PC-9 (cell line): Measurements from ENCODE around the gene TTC17. TPM values are rescaled to one million over a fixed set of nuclear protein-coding genes. Genes with fewer than 3 reads are reported as not detected.

Experiments used
- BruUV-seq: library from RNA; stranded (reverse); fragments of 400-500 nt; replicated peaks from 2 replicates; lab custom pipeline; 2021; lab: Mats Ljungman, UMichigan
- CTCF ChIA-PET: fragments of 300-600 bp; sonication (Branson Sonifier 250); formaldehyde crosslinking; loops from one replicate; lab custom pipeline; 2022; ENCODE audit warnings: antibody characterized with exemption; lab: Charles Lee
- POLR2A ChIA-PET: fragments of 300-600 bp; sonication (Branson Sonifier 250); formaldehyde crosslinking; loops from one replicate; lab custom pipeline; 2022; ENCODE audit warnings: antibody characterized with exemption; ENCODE audit not compliant: unreplicated experiment; lab: Charles Lee
- DNase-seq, 2 experiments: peaks; one replicate each; pipeline versions ENCODE4 v3.0.0 to v3.0.0-alpha.2; 2015 to 2022; ENCODE audit warnings: mixed read lengths in 1 of 2
- H2AFZ ChIP-seq: fragments of 200-600 bp; sonication (generic); 2 replicates; pipeline ENCODE4 v1.8.1; 2017; ENCODE audit warnings: antibody characterized with exemption
- H3F3A ChIP-seq: fragments of 200-600 bp; sonication (generic); 2 replicates; pipeline ENCODE4 v1.8.1; 2017; ENCODE audit warnings: antibody characterized with exemption, mild to moderate bottlenecking, low read depth; ENCODE audit not compliant: insufficient read depth
- H3K27ac ChIP-seq: fragments of 200-600 bp; sonication (generic); 2 replicates; pipeline ENCODE4 v1.6.1; 2016; ENCODE audit warnings: mixed run types
- H3K27me3 ChIP-seq: fragments of 200-600 bp; sonication (generic); 2 replicates; pipeline ENCODE4 v1.6.1; 2016; ENCODE audit warnings: low read depth, mixed run types; ENCODE audit not compliant: insufficient read depth
- H3K36me3 ChIP-seq: fragments of 200-600 bp; sonication (generic); 2 replicates; pipeline ENCODE4 v1.6.1; 2016; ENCODE audit warnings: low read depth, mixed run types
- H3K4me1 ChIP-seq: fragments of 200-600 bp; sonication (generic); replicated peaks from 2 replicates; pipeline ENCODE4 v1.6.1; 2016; ENCODE audit warnings: mixed run types; ENCODE audit not compliant: insufficient read depth
- H3K4me2 ChIP-seq: fragments of 200-600 bp; sonication (generic); 2 replicates; pipeline ENCODE4 v1.6.1; 2017; ENCODE audit warnings: mixed run types
- H3K4me3 ChIP-seq: fragments of 200-600 bp; sonication (generic); 2 replicates; pipeline ENCODE4 v1.6.1; 2016; ENCODE audit warnings: mixed run types
- H3K79me2 ChIP-seq: fragments of 200-600 bp; sonication (generic); 2 replicates; pipeline ENCODE4 v1.6.1; 2017; ENCODE audit warnings: low read depth, mixed run types
- H3K9me2 ChIP-seq: fragments of 200-600 bp; sonication (generic); 2 replicates; pipeline ENCODE4 v1.8.1; 2017; ENCODE audit warnings: mild to moderate bottlenecking; ENCODE audit not compliant: insufficient read depth
- H3K9me3 ChIP-seq: fragments of 200-600 bp; sonication (generic); 2 replicates; pipeline ENCODE4 v1.8.1; 2016; ENCODE audit warnings: low read depth; ENCODE audit not compliant: insufficient read depth
- H4K20me1 ChIP-seq: fragments of 200-600 bp; sonication (generic); 2 replicates; pipeline ENCODE4 v1.8.1; 2017; ENCODE audit not compliant: insufficient read depth
- CTCF ChIP-seq: fragments of 200-600 bp; sonication (generic); conservative IDR thresholded peaks from 2 replicates; pipeline ENCODE4 v1.6.1; 2017; ENCODE audit warnings: mixed run types, antibody characterized with exemption, mild to moderate bottlenecking, moderate library complexity
- EZH2 ChIP-seq: fragments of 200-600 bp; sonication (generic); IDR thresholded peaks from 2 replicates; pipeline ENCODE4 v1.8.0; 2017; ENCODE audit warnings: antibody characterized with exemption, low read depth
- intact Hi-C: fragments of 100-400 bp; cut with micrococcal nuclease; formaldehyde crosslinking; loops from one replicate; pipeline ENCODE4 v1.10.0; 2022; ENCODE audit not compliant: unreplicated experiment
- total RNA-seq: library from RNA; stranded (reverse); gene quantifications from 2 replicates; pipeline ENCODE4 v1.2.3, GENCODE V29; 2021

Gene TTC17
- total RNA-seq, 1 experiment from 2014 or later, result 81.0 TPM

- DNase-seq, result peak in 1 of 2 experiments; percentile 11
- peak; percentile 58 for TF ChIP-seq CTCF
- no peak for TF ChIP-seq EZH2
- H3K4me2 ChIP-seq, result no peak overlapping the region
- no peaks in the 10 kb centered on the region for H3F3A ChIP-seq
- H4K20me1 ChIP-seq, result no peaks in the 10 kb centered on the region
- BruUV-seq, result no TSS peak
- no peak overlapping the region for H2AFZ ChIP-seq
- intact Hi-C loops, result loop anchor here (5.0 kb wide), 1 partner anchor 348 kb away; no protein-coding TSS in a partner anchor
- no peaks in the 10 kb centered on the region for H3K36me3 ChIP-seq
- H3K27me3 ChIP-seq, result peaks cover 19% of the 10 kb centered on the region; the same call in 1 of the 2 replicates
- no peaks in the 10 kb centered on the region for H3K79me2 ChIP-seq
- peaks cover 9% of the 10 kb centered on the region for H3K4me1 ChIP-seq
- no peaks in the 10 kb centered on the region; the same call in 1 of the 2 replicates for H3K9me2 ChIP-seq
- no peak overlapping the region for H3K27ac ChIP-seq
- ChIA-PET POLR2A (interaction anchor here (0.6 kb wide), 1 partner anchor 146 kb away, joined by 4 read pairs; the partner anchor contains the start of gene TTC17), CTCF (interaction anchor here (0.6 to 0.8 kb wide), 2 partner anchors 62 to 347 kb away, joined by 3 read pairs; no protein-coding TSS in a partner anchor)
- no peaks in the 10 kb centered on the region; the same call in 1 of the 2 replicates for H3K9me3 ChIP-seq
- H3K4me3 ChIP-seq, result no peak overlapping the region
Measured at GRCh38 chr11:43504316-43504950, 145.7 kb downstream of the TTC17 start.

DNA sequence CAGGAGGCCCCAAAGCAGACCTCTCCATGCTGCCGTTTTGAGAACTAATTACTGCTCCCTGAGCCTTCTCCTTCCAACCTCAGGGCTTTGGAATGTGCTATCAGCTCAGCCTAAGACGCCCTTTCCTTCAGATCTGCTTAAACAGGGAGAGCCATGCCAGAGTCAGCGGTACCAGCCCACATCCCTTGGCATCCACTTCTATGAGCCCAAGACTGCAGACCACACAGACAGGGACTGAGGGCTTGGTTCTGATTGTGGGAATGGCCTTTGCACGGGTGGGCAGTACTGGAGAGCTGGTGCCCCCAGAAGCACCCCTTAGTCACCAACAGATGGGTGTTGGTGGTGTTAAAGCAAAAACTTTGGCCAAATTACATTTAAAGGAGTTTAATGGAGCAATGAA, 146.5 kb downstream of the TTC17 start:
- Histone ChIP-seq H3K4me3 (no peak overlapping the region), H3K79me2 (no peaks in the 10 kb centered on the region), H3K27me3 (peaks cover 14% of the 10 kb centered on the region; the same call in 1 of the 2 replicates), H3K4me2 (no peak overlapping the region), H3K9me2 (no peaks in the 10 kb centered on the region; the same call in 1 of the 2 replicates), H3F3A (no peaks in the 10 kb centered on the region), H2AFZ (no peak overlapping the region), H3K9me3 (no peaks in the 10 kb centered on the region; the same call in 1 of the 2 replicates), H3K36me3 (no peaks in the 10 kb centered on the region), H3K27ac (no peak overlapping the region), H3K4me1 (peaks cover 9% of the 10 kb centered on the region), H4K20me1 (no peaks in the 10 kb centered on the region)
- no TSS peak for BruUV-seq
- ChIA-PET CTCF (no interaction called here), POLR2A (interaction anchor here (0.6 kb wide), 1 partner anchor 147 kb away, joined by 4 read pairs; the partner anchor contains the start of gene TTC17)
- DNase-seq, result no peak
- TF ChIP-seq EZH2, result no peak
- no peak for TF ChIP-seq CTCF
- intact Hi-C loops, result no loop called here

GRCh38 chr11:43507171-43507570, 148.5 kb downstream of the TTC17 start:
- no peak for TF ChIP-seq CTCF
- TF ChIP-seq EZH2, result no peak
- Histone ChIP-seq H3K4me1 (peaks cover 9% of the 10 kb centered on the region), H3K9me3 (no peaks in the 10 kb centered on the region; the same call in 1 of the 2 replicates), H3K9me2 (no peaks in the 10 kb centered on the region; the same call in 1 of the 2 replicates), H3K27ac (no peak overlapping the region), H3K27me3 (peaks cover 7% of the 10 kb centered on the region; the same call in 1 of the 2 replicates), H4K20me1 (no peaks in the 10 kb centered on the region), H3K79me2 (no peaks in the 10 kb centered on the region), H3K4me3 (no peak overlapping the region), H3F3A (no peaks in the 10 kb centered on the region), H3K4me2 (no peak overlapping the region), H2AFZ (no peak overlapping the region), H3K36me3 (no peaks in the 10 kb centered on the region)
- POLR2A ChIA-PET, result no interaction called here
- intact Hi-C loops, result no loop called here
- no TSS peak for BruUV-seq
- CTCF ChIA-PET, result interaction anchor here (0.6 kb wide), 1 partner anchor 61 kb away, joined by 5 read pairs; no protein-coding TSS in a partner anchor
- no peak for DNase-seq
